GM10847 (cell line): ENCODE data around the gene KIAA0825.

Experiments used
- POLR2A ChIP-seq: IDR thresholded peaks from 2 replicates; pipeline ENCODE4 v1.6.1; 2011; ENCODE audit not compliant: insufficient read length; ENCODE audit errors: extremely low read depth

Gene KIAA0825

GRCh38 chr5:94473936-94474335 lies 144.5 kb downstream of the KIAA0825 start:
- TF ChIP-seq POLR2A, result no peak

- no peak for TF ChIP-seq POLR2A
These were observed 146.9 kb downstream of the KIAA0825 start for GRCh38 chr5:94471521-94471920.

GRCh38 chr5:94470802-94471201 lies 147.6 kb downstream of the KIAA0825 start:
- no peak for TF ChIP-seq POLR2A

- no peak for TF ChIP-seq POLR2A
These were observed 148.5 kb downstream of the KIAA0825 start for GRCh38 chr5:94469894-94470329.

- no peak for TF ChIP-seq POLR2A
These were observed 150.2 kb downstream of the KIAA0825 start for GRCh38 chr5:94467954-94468930.

GRCh38 chr5:94467346-94467953 lies 151.0 kb downstream of the KIAA0825 start:
- no peak for TF ChIP-seq POLR2A

GRCh38 chr5:94463739-94464138 lies 154.7 kb downstream of the KIAA0825 start:
- TF ChIP-seq POLR2A, result no peak

GRCh38 chr5:94461131-94461530 lies 157.3 kb downstream of the KIAA0825 start:
- no peak for TF ChIP-seq POLR2A

- TF ChIP-seq POLR2A, result no peak
These were observed 158.5 kb downstream of the KIAA0825 start for GRCh38 chr5:94459915-94460314.

- TF ChIP-seq POLR2A, result no peak
These were observed 160.6 kb downstream of the KIAA0825 start for GRCh38 chr5:94457788-94458187.

- no peak for TF ChIP-seq POLR2A
These were observed 172.7 kb downstream of the KIAA0825 start for GRCh38 chr5:94445726-94446125.

- no peak for TF ChIP-seq POLR2A
These were observed 175.4 kb downstream of the KIAA0825 start for GRCh38 chr5:94442991-94443390.

GRCh38 chr5:94442076-94442475 lies 176.3 kb downstream of the KIAA0825 start:
- TF ChIP-seq POLR2A, result no peak

- TF ChIP-seq POLR2A, result no peak
These were observed 178.4 kb downstream of the KIAA0825 start for GRCh38 chr5:94440015-94440414.

GRCh38 chr5:94433397-94434163 lies 184.8 kb downstream of the KIAA0825 start:
- no peak for TF ChIP-seq POLR2A
